Activated T-cell treated with anti-CD3 and anti-CD28 coated beads for 48 hours (primary cell): ENCODE data around the gene TNN.

Experiments used
- DNase-seq: peaks from one replicate; pipeline ENCODE4 v3.0.0-alpha.2; 2020; ENCODE audit warnings: low read depth

The TNN gene

DNA sequence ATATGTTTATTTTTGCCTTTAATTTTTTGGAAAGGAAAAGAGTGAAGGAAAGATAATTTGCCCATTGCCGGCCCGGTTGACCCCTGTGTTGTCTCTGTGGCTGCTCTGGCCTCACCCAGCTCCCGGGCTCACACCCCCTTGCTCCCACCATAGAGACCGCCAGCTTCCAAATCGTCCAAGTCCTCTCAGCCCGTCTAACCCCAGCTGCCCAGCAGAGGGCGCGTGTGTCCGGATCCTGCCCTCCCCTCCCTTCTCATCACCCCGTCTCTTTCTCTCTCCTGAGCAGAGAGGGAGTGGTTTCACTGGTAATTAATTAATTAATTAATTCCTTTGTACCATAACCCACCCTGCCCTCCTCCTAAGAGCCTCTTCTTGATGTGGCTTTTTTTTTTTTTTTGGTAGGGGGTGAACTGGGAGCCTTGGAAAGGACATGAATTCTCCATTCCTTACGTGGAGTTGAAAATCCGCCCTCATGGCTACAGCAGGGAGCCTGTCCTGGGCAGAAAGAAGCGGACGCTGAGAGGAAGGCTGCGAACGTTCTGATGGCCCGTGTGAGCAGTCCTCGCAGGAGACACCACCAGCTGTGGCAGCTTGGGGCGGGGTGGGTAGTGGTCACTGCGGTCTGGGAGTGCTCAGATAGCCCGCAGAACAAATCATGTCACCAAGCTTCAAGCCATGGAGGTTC, 79.0 kb downstream of the TNN start:
- peak; percentile 58 for DNase-seq

DNA sequence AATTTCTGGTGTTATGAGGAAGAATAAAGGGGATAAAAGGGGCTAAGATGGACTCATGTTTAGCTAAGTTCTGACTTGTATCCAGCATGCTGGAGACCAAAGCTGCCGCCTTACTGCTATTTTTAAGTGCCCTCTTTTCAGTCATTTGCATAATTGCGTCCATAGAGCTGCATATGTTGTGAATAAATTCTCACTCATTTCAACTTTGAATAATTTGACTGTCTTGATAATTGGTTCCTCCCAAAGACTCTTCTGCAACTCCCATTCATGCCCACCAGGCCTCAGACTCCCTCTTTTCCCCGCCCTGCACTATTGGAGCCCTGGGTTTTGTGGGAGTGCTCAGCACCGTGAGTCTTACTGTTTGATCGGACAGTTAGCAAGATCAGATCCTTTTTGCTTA, 79.9 kb downstream of the TNN start:
- DNase-seq = no peak

DNA sequence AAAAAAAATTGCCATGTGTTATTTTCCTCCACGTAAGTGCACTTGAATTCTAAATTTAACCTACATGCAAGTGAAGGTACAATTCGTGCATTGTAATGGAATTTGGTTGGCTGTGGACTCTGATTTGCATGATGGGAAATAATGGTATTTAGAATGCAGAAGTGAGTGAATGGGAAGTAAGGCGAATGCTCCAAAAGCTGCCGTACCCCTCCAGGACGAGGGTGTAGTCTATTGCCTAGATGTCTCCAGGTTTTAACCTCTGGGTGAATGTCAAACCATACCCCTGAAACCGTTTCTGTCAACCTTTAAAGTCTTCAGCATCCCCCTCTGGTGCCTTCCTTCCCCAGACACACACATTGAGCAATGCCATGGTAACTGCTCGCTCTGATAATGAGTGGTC, 80.4 kb downstream of the TNN start:
- no peak for DNase-seq

DNA sequence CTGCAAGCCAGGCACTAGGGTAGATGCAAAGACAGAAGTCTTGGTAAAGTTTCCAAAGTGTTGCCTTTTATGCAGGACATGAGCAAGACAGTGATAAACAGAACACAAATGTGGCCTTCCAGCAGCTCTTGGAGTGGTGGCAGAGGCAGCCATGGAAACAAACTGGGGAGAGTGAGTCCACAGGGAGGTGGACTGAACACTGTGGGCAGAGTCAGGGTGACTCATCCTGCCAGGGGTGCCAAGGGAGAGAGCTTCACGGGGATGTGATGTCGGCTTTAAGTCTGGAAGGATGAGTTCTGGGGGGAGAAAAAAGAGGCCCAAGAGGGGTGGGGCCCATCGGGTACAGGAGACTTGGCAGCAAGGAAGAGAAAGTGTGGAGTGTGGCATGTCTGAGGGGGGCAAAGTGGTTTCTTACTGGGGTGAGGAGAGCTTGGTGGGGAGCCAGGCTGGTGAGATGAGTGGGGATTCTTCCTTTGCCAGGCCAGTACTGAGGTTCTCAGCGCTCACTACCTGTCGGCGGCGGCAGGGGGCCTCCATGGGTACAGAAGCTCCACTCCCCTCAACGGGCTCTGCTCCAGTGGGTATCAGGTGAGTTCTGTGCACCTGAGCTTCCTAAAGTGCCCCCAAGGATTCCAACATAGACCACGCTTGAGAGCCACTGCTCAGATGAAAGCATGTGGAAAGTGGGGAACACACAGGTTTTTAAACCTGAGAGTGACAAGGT, 83.1 kb downstream of the TNN start:
- DNase-seq = no peak

GRCh38 chr1:175152006-175152652, 84.5 kb downstream of the TNN start:
- peak; percentile 61 for DNase-seq

DNA sequence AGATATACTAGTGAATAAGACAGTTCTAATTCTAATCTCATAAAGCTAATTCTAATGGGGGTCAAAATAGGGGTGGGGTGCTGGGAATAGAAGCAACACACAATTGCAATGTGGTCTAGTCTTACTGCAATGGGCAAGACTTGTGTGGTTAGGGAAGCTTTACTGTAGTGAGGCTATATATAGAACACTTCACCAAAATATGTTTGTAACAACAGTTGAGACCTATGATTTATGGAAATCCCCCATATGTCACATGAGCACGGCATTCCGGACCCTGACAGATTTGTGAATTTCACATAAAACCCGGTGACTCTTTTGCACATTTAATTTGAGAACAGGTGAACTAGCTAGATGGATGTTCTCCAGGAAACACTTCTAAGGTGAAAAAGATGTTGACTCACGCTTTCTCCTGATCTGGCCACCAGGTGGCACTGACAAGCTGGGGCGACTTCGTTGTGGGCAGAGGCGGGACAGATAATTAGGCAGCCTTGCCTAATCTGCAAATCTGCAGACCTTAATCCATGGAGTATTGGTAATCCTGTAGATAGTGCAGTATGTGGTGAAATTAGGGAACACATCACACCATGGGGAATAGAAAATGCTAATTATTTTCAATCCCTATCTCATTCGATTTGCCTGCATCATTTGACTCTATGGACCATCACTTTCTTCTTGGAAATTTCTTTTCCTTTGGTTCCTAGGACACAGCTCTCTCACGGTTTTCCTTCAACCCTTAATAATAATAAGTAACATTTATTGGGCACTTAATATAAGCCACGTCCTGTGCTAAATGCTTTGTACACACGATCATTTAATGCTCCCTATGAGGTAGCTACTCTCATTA, 87.2 kb downstream of the TNN start:
- peak; percentile 62 for DNase-seq

GRCh38 chr1:175155473-175155856, 87.8 kb downstream of the TNN start:
- no peak for DNase-seq

DNA sequence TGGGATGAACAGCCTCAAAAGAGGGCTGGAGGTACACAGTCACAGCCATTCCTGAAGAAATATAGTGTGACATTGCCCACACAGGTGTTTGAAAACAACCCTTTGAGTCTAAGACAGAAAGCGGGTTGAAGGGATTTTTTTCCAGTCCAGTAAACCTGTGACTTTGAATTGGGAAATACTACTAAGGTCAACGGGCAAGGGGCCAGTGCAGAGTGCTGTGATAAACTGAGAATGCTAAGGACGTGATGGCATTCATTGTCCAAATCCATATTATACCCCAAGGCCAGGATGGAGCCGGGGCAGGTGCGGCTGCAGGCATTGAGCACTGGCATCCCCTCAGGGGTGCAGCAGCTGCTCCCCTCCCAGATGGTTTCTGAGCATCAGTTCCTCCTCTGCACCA, 88.3 kb downstream of the TNN start:
- DNase-seq = no peak

GRCh38 chr1:175157200-175157599, 89.6 kb downstream of the TNN start:
- no peak for DNase-seq

DNA sequence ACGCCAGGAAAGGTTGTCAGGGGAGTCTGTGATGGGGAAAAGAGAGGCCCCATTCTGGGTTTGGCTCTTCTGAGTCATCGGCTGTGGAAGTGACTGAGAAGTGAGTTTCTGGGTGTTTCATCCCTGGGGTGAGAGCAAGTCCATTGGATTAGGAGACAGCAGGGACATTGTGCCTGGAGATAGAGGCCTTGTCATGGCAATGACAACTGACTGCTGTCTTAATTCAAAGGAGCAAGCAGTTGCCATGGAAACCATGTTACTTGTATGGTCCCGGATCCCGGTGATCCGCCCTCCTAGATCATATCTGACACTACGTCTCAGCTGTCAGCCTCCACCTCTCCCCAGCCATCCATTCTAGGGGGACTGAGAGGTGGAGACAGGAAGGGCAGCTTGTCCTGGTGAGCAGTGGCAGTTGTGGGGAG, 90.5 kb downstream of the TNN start:
- no peak for DNase-seq

DNA sequence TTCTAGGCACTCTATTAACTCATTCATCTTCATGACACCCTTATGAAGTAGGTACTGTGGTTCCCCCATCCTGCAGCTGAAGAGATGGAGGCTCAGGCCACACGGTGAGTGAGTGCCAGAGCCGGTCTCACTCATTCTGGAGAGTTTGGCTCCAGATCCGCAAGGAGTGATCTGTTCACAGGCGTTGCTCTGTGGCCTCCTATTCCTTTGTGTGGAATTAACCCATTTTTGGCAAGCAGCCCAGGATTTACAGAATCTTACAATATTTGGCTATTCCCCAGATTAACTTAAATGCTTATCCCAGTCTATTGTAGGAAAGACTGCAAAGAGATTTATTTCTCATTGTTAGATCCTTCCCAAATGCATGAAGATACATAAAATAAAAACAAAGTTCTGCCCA, 95.3 kb downstream of the TNN start:
- DNase-seq = no peak

- DNase-seq = no peak
Measured at GRCh38 chr1:175163702-175164101, 96.1 kb downstream of the TNN start.

DNA sequence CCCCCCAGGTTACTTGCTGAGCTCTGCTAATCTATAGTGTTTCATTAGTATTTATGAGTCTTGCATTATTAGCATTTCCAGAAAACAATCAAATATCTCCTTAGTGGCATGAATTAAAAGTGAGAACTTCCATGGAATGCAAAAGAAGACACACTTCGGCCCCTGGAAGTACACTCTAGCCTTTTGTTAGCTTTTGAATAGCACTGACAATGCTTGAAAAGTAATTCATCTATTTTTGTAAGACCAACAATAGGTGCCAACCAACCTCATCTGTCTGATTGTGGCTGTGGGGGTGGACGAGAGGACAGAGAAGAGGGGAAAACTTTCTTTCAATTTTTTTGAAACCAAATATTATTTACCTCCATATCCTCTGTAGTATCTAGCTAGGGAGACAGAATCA, 97.1 kb downstream of the TNN start:
- DNase-seq = no peak

DNA sequence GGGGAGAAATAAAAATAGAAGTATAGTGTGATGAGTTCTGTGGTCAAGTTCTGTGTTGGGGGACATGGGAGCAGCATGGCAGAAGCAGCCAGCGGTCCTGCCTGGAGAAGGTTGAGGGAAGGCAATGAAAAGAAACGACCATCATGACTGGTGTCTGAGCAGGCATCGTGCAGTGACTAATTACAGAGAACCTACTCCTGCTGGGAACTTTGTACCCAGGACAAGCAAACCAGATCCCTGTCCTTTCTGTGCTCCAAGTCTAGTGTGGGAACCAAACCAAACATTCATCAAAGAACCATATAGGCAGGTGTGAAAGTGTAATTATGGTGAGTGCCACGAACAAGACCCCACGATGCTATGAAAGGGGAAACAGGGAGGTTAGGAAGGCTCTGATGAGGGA, 99.1 kb downstream of the TNN start:
- no peak for DNase-seq

- no peak for DNase-seq
Measured at GRCh38 chr1:175167861-175168260, 100.2 kb downstream of the TNN start.

GRCh38 chr1:175168782-175169181, 101.1 kb downstream of the TNN start:
- DNase-seq = no peak

DNA sequence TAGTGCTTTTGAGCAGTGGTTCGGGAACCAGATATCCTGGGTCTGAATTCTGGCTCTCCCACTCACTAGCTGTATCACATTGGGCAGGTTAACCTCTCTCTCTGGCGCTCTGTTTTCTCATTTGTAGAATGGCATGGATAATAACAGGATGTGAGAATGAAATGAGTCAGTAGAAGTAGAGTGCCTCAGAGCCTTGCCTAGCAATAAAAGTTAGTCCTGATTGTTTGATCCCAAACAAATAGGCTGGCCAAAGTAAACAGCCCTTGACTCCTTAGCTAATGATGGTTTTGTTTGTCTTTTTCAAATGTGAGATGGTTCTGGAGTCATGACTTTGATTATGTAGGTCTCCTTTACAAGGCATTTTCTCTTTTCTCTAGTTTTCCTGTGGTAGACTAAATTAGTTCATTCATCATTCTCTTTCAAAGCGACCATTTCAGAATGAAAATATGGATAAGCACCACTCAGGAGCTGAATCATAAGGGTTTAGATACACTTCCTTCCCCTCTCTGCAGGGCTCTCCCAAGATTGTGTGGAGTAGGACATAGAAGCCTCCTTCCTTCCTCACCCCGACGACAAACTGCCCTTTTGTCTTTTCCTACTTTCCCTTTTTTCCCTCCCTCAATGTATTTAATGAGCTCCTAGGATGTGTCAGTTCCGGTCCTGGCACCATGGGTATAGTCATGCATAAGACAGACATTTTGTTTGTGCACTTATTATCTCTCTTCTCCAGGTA, 101.8 kb downstream of the TNN start:
- no peak for DNase-seq

GRCh38 chr1:175171036-175171913, 103.6 kb downstream of the TNN start:
- no peak for DNase-seq

DNA sequence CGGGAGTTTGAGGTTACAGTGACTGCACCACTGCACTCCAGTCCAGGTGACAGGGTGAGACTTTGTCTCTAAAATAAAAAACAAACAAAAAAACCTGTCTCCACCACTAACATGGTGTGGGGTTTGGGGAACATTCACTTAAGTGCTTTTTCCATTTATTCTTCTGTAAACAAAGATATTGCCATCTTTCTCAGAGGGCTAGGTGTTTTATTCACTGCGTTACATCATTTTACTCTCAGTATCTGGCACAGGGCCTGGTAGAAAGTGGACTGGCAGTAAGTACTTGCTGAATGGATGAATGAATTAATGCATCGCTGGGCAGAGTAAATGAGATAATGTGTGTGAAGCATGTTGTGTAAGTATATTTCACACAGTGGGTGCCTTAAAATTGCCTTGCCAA, 104.9 kb downstream of the TNN start:
- no peak for DNase-seq

- no peak for DNase-seq
Measured at GRCh38 chr1:175173531-175173930, 105.9 kb downstream of the TNN start.
